GM23338 (cell line): ENCODE results near the gene CHRM4. TPM values are rescaled to one million over a fixed set of nuclear protein-coding genes. Genes with fewer than 3 reads are reported as not detected.

Experiments used
- ATAC-seq: fragments of 200-7000 bp; cut with Tn5 transposase; 3 replicates; pipeline ENCODE4 v1.9.1; 2020
- DNase-seq: peaks from one replicate; pipeline ENCODE4 v3.0.0-alpha.2; 2015; ENCODE audit warnings: low spot score
- H2AFZ ChIP-seq: fragments of 200-600 bp; sonication (generic); 2 replicates; pipeline ENCODE4 v1.8.0; 2016; ENCODE audit warnings: antibody characterized with exemption, mild to moderate bottlenecking, moderate library complexity
- H3F3A ChIP-seq: fragments of 200-600 bp; sonication (generic); replicated peaks from 2 replicates; pipeline ENCODE4 v1.8.0; 2017; ENCODE audit warnings: antibody characterized with exemption, mixed run types, low read depth
- H3K27ac ChIP-seq: fragments of 200-600 bp; sonication (generic); 2 replicates; pipeline ENCODE4 v1.6.1; 2016; ENCODE audit warnings: low read depth
- H3K27me3 ChIP-seq: fragments of 200-600 bp; sonication (generic); 2 replicates; pipeline ENCODE4 v1.8.0; 2016; ENCODE audit warnings: mild to moderate bottlenecking, mixed run types, moderate library complexity; ENCODE audit not compliant: insufficient read depth
- H3K36me3 ChIP-seq: fragments of 200-600 bp; sonication (generic); 2 replicates; pipeline ENCODE4 v1.8.0; 2016; ENCODE audit warnings: mild to moderate bottlenecking; ENCODE audit not compliant: insufficient read depth
- H3K4me1 ChIP-seq: fragments of 200-600 bp; sonication (generic); 2 replicates; pipeline ENCODE4 v1.8.0; 2016; ENCODE audit warnings: mild to moderate bottlenecking, moderate library complexity; ENCODE audit not compliant: insufficient read depth
- H3K4me2 ChIP-seq: fragments of 200-600 bp; sonication (generic); 2 replicates; pipeline ENCODE4 v1.7.1; 2017; ENCODE audit warnings: mixed run types
- H3K4me3 ChIP-seq: fragments of 200-600 bp; sonication (generic); 2 replicates; pipeline ENCODE4 v1.6.1; 2016; ENCODE audit warnings: mixed run types
- H3K79me2 ChIP-seq: fragments of 200-600 bp; sonication (generic); replicated peaks from 2 replicates; pipeline ENCODE4 v1.8.0; 2017; ENCODE audit warnings: mild to moderate bottlenecking; ENCODE audit not compliant: insufficient read depth
- H3K9me2 ChIP-seq: fragments of 200-600 bp; sonication (generic); 2 replicates; pipeline ENCODE4 v1.8.0; 2017; ENCODE audit not compliant: insufficient read depth
- H4K20me1 ChIP-seq: fragments of 200-600 bp; sonication (generic); replicated peaks from 2 replicates; pipeline ENCODE4 v1.8.0; 2017; ENCODE audit warnings: mild to moderate bottlenecking; ENCODE audit not compliant: insufficient read depth
- H3K27ac Mint-ChIP-seq: 2 replicates; pipeline ENCODE4 v1.8.0; 2020; ENCODE audit warnings: inconsistent platforms, mild to moderate bottlenecking, moderate library complexity, mixed read lengths
- H3K27me3 Mint-ChIP-seq: 3 replicates; pipeline ENCODE4 v1.8.0; 2022; ENCODE audit warnings: low read depth, mild to moderate bottlenecking, moderate library complexity, mixed read lengths, inconsistent platforms; ENCODE audit not compliant: insufficient read depth, poor library complexity
- H3K36me3 Mint-ChIP-seq: 3 replicates; pipeline ENCODE4 v1.8.0; 2021; ENCODE audit warnings: low read depth, mild to moderate bottlenecking, inconsistent platforms, moderate library complexity, mixed read lengths
- H3K4me1 Mint-ChIP-seq: 3 replicates; pipeline ENCODE4 v1.8.0; 2020; ENCODE audit warnings: mild to moderate bottlenecking, inconsistent platforms, mixed read lengths
- H3K4me3 Mint-ChIP-seq: 3 replicates; pipeline ENCODE4 v1.8.0; 2021; ENCODE audit warnings: moderate library complexity, mild to moderate bottlenecking, inconsistent platforms, mixed read lengths
- H3K9me3 Mint-ChIP-seq: 3 replicates; pipeline ENCODE4 v1.8.0; 2020; ENCODE audit warnings: moderate library complexity, mild to moderate bottlenecking, inconsistent platforms, mixed read lengths
- CREB1 ChIP-seq: fragments of 250-450 bp; sonication (Bioruptor Pico); IDR thresholded peaks from 2 replicates; pipeline ENCODE4 v1.5.0; 2020; ENCODE audit warnings: low read depth, mild to moderate bottlenecking, moderate library complexity
- ETS1 ChIP-seq: IDR thresholded peaks from 2 replicates; pipeline ENCODE4 v1.6.1; 2016; ENCODE audit warnings: antibody characterized with exemption
- EZH2 ChIP-seq: fragments of 200-600 bp; sonication (generic); IDR thresholded peaks from one replicate; pipeline ENCODE4 v1.8.0; 2017; ENCODE audit warnings: antibody characterized with exemption, mild to moderate bottlenecking, low read depth; ENCODE audit not compliant: unreplicated experiment
- EZH2phosphoT487 ChIP-seq: fragments of 200-600 bp; sonication (generic); IDR thresholded peaks from one replicate; pipeline ENCODE4 v1.8.1; 2018; ENCODE audit warnings: antibody characterized with exemption; ENCODE audit not compliant: unreplicated experiment
- NANOG ChIP-seq: IDR thresholded peaks from 2 replicates; pipeline ENCODE4 v1.6.1; 2016; ENCODE audit warnings: antibody characterized with exemption, borderline replicate concordance
- POLR2AphosphoS5 ChIP-seq: IDR thresholded peaks from 2 replicates; pipeline ENCODE4 v1.6.1; 2016; ENCODE audit warnings: antibody characterized with exemption, low read depth
- REST ChIP-seq: IDR thresholded peaks from one replicate; pipeline ENCODE4 v1.6.1; 2018; ENCODE audit warnings: antibody characterized with exemption; ENCODE audit not compliant: unreplicated experiment
- STAT1 ChIP-seq: IDR thresholded peaks from one replicate; pipeline ENCODE4 v1.6.1; 2016; ENCODE audit warnings: antibody characterized with exemption; ENCODE audit not compliant: unreplicated experiment
- ZNF114 ChIP-seq: fragments of 250-450 bp; sonication (Bioruptor Pico); IDR thresholded peaks from 2 replicates; pipeline ENCODE4 v1.5.0; 2020; ENCODE audit warnings: mild to moderate bottlenecking, moderate library complexity
- ZNF331 ChIP-seq: fragments of 250-450 bp; sonication (Bioruptor Pico); IDR thresholded peaks from 2 replicates; pipeline ENCODE4 v1.5.0; 2020; ENCODE audit warnings: low read depth, mild to moderate bottlenecking, moderate library complexity
- ZNF462 ChIP-seq: fragments of 250-450 bp; sonication (Bioruptor Pico); IDR thresholded peaks from 2 replicates; pipeline ENCODE4 v1.5.0; 2020; ENCODE audit warnings: mild to moderate bottlenecking, moderate library complexity
- polyA plus RNA-seq: library from polyadenylated mRNA; unstranded; fragments of >200 nt; fragmentation: Nextera tagmentation; extraction: Ambion mirVana; gene quantifications from 2 replicates; pipeline ENCODE4 v1.2.1, GENCODE V29; 2016
- total RNA-seq: library from RNA; depleted of rRNA; stranded (reverse); fragments of >200 nt; shearing (Covaris generic); gene quantifications from 2 replicates; pipeline ENCODE4 v1.2.3, GENCODE V29; 2014

CHRM4 gene
- total and polyA plus RNA-seq, 2 experiments from 2014 or later: 0.97 TPM; not detected in 1

- H3K9me3 Mint-ChIP-seq: no peaks in the 10 kb centered on the region; the same call in 2 of the 3 replicates
- Histone ChIP-seq H3K27ac (peak overlapping the region; percentile 80; the same call in 1 of the 2 replicates), H3K4me3 (no peak overlapping the region), H3F3A (no peaks in the 10 kb centered on the region), H3K4me2 (no peak overlapping the region), H3K36me3 (peaks cover 3% of the 10 kb centered on the region; the same call in 1 of the 2 replicates), H3K79me2 (no peaks in the 10 kb centered on the region), H3K27me3 (no peaks in the 10 kb centered on the region), H2AFZ (no peak overlapping the region), H4K20me1 (no peaks in the 10 kb centered on the region), H3K9me2 (no peaks in the 10 kb centered on the region), H3K4me1 (peaks cover 4% of the 10 kb centered on the region; the same call in 1 of the 2 replicates)
- peak; percentile 25 for DNase-seq
- TF ChIP-seq STAT1: no peak
- TF ChIP-seq EZH2phosphoT487: no peak
- no peak for TF ChIP-seq ZNF462 (CRISPR knock-in tag)
- TF ChIP-seq CREB1: no peak
- no peak for TF ChIP-seq ETS1
- TF ChIP-seq ZNF331 (CRISPR knock-in tag): no peak
- TF ChIP-seq POLR2AphosphoS5: no peak
- no peak for TF ChIP-seq ZNF114
- no peak for TF ChIP-seq NANOG
- no peak for TF ChIP-seq REST
- TF ChIP-seq EZH2: no peak
- peak overlapping the region; percentile 53 for H3K27ac Mint-ChIP-seq
- peak; percentile 80 for ATAC-seq
- H3K27me3 Mint-ChIP-seq: peaks cover 10% of the 10 kb centered on the region
- H3K4me1 Mint-ChIP-seq: peaks cover 17% of the 10 kb centered on the region; the same call in 2 of the 3 replicates
- H3K4me3 Mint-ChIP-seq: no peak overlapping the region
- H3K36me3 Mint-ChIP-seq: peaks cover 18% of the 10 kb centered on the region
Measured at GRCh38 chr11:46417711-46418110, 26.1 kb upstream of the CHRM4 start.
